ENCODE results near the gene RSKR.
"Not testable (repeated sequence)": the region's sequence is repeated elsewhere in the genome, so short reads cannot be mapped to it uniquely, and the experiment has no call there.

RSKR gene

GRCh38 chr17:28620010-28620409 lies 6.0 kb upstream of the RSKR start:
- no peak for DNase-seq

GRCh38 chr17:28618464-28618863 lies 4.5 kb upstream of the RSKR start:
- DNase-seq: no peak

GRCh38 chr17:28616281-28616680 lies 2.3 kb upstream of the RSKR start:
- DNase-seq: no peak

GRCh38 chr17:28615260-28615940 lies 1.4 kb upstream of the RSKR start:
- peak; percentile 21 for DNase-seq

GRCh38 chr17:28612936-28613872 lies 781 bp downstream of the RSKR start:
- peak; percentile 74 for DNase-seq

GRCh38 chr17:28612531-28612930 lies 1.5 kb downstream of the RSKR start:
- DNase-seq: peak; percentile 84

- no peak for DNase-seq
Measured at GRCh38 chr17:28610376-28610775, 3.6 kb downstream of the RSKR start.

- DNase-seq: not testable (repeated sequence)
Measured at GRCh38 chr17:28604031-28604430, 10.0 kb downstream of the RSKR start.

GRCh38 chr17:28599311-28600184 lies 14.4 kb downstream of the RSKR start:
- peak; percentile 92 for DNase-seq

- peak; percentile 94 for DNase-seq
Measured at GRCh38 chr17:28598799-28599310, 15.1 kb downstream of the RSKR start, which contains the start of gene SPAG5. TSS of gene SPAG5 (minus strand) at chr17:28599025. CDS start at chr17:28598946, 79 bp downstream.

GRCh38 chr17:28598389-28598788 lies 15.6 kb downstream of the RSKR start:
- DNase-seq: no peak

- peak; percentile 23 for DNase-seq
Measured at GRCh38 chr17:28597606-28598383, 16.2 kb downstream of the RSKR start.

GRCh38 chr17:28592260-28592659 lies 21.7 kb downstream of the RSKR start:
- DNase-seq: no peak

GRCh38 chr17:28585851-28586250 lies 28.1 kb downstream of the RSKR start:
- no peak for DNase-seq

- DNase-seq: no peak
Measured at GRCh38 chr17:28584434-28584833, 29.6 kb downstream of the RSKR start.

GRCh38 chr17:28582513-28582912 lies 31.5 kb downstream of the RSKR start:
- DNase-seq: no peak

- no peak for DNase-seq
Measured at GRCh38 chr17:28580959-28581358, 33.0 kb downstream of the RSKR start.

- DNase-seq: no peak
Measured at GRCh38 chr17:28579526-28579925, 34.5 kb downstream of the RSKR start.

GRCh38 chr17:28578246-28579195 lies 35.5 kb downstream of the RSKR start:
- no peak for DNase-seq

- no peak for DNase-seq
Measured at GRCh38 chr17:28577466-28577824, 36.5 kb downstream of the RSKR start.
